NOMO-1 treated with dmso at 0.1 percent for 144 hours (cell line): ENCODE measurements around the gene CCL14.
"Not testable (repeated sequence)": the region's sequence is repeated elsewhere in the genome, so short reads cannot be mapped to it uniquely, and the experiment has no call there.

Source experiments
- DNase-seq: peaks from one replicate; lab custom pipeline; 2025; ENCODE audit not compliant: unreplicated experiment; lab: John Stamatoyannopoulos, UW

CCL14 gene

GRCh38 chr17:35986643-35987042, at the start of gene CCL14:
TSS of gene CCL14 (minus strand) at chr17:35986729. CDS start at chr17:35986649, 80 bp downstream.
- DNase-seq: no peak

- DNase-seq: peak; percentile 90
Observed at GRCh38 chr17:36036235-36036634, 49.7 kb upstream of the CCL14 start.

GRCh38 chr17:36034127-36034526, 47.6 kb upstream of the CCL14 start:
- peak; percentile 87 for DNase-seq

- DNase-seq: no peak
Observed at GRCh38 chr17:36030956-36031355, 44.4 kb upstream of the CCL14 start.

- DNase-seq: no peak
Observed at GRCh38 chr17:36027761-36028160, 41.2 kb upstream of the CCL14 start.

- no peak for DNase-seq
Observed at GRCh38 chr17:36024106-36024869, 37.8 kb upstream of the CCL14 start.

GRCh38 chr17:36019423-36019822, 32.9 kb upstream of the CCL14 start:
- DNase-seq: no peak

- peak; percentile 60 for DNase-seq
Observed at GRCh38 chr17:36017799-36018198, 31.3 kb upstream of the CCL14 start, which contains the start of gene CCL23. TSS of gene CCL23 (minus strand) at chr17:36017972. CDS start at chr17:36017897, 75 bp downstream.

GRCh38 chr17:36016555-36016954, 30.0 kb upstream of the CCL14 start:
- no peak for DNase-seq

- not testable (repeated sequence) for DNase-seq
Observed at GRCh38 chr17:36015895-36016294, 29.4 kb upstream of the CCL14 start.

GRCh38 chr17:36014946-36015345, 28.4 kb upstream of the CCL14 start:
- no peak for DNase-seq

- DNase-seq: no peak
Observed at GRCh38 chr17:36011201-36011600, 24.7 kb upstream of the CCL14 start.

- no peak for DNase-seq
Observed at GRCh38 chr17:36008998-36009665, 22.6 kb upstream of the CCL14 start.

- no peak for DNase-seq
Observed at GRCh38 chr17:36004594-36005108, 18.1 kb upstream of the CCL14 start.

- DNase-seq: no peak
Observed at GRCh38 chr17:36002631-36003030, 16.1 kb upstream of the CCL14 start.

GRCh38 chr17:36001862-36002603, 15.5 kb upstream of the CCL14 start:
- DNase-seq: no peak

- no peak for DNase-seq
Observed at GRCh38 chr17:36001110-36001771, 14.7 kb upstream of the CCL14 start, which contains the start of gene CCL15. TSS of gene CCL15 (minus strand) at chr17:36001553. CDS start at chr17:36001492, 61 bp downstream.

- DNase-seq: no peak
Observed at GRCh38 chr17:36000732-36001109, 14.2 kb upstream of the CCL14 start.

GRCh38 chr17:35998756-35999155, 12.2 kb upstream of the CCL14 start:
- no peak for DNase-seq

GRCh38 chr17:35998018-35998545, 11.6 kb upstream of the CCL14 start:
- DNase-seq: no peak

- DNase-seq: not testable (repeated sequence)
Observed at GRCh38 chr17:35995346-35995745, 8.8 kb upstream of the CCL14 start.
